Stimulated activated CD4-positive, alpha-beta T cell treated with anti-CD3 and anti-CD28 coated beads, Interleukin-2, amount 100 ng/mL, for 24 hours (primary cell): ENCODE measurements around the gene SMARCD1.

ENCODE experiments used
- DNase-seq, 2 donors: peaks; one replicate each; pipeline ENCODE4 v3.0.0-alpha.2; 2020

The SMARCD1 gene

GRCh38 chr12:50057000-50057841 is 27.9 kb upstream of the SMARCD1 start, which contains the start of gene ASIC1:
ASIC1 (plus strand) TSS chr12:50057596; CDS start chr12:50058767, 1,171 bp downstream.
- DNase-seq = peak; percentile 57 to 69

- DNase-seq = peak in 1 of 2 donors; percentile 27
Observed at GRCh38 chr12:50057896-50058670, 27.1 kb upstream of the SMARCD1 start.

- no peak for DNase-seq
Observed at GRCh38 chr12:50058743-50059312, 26.3 kb upstream of the SMARCD1 start.

GRCh38 chr12:50059440-50060119 is 25.6 kb upstream of the SMARCD1 start:
- DNase-seq = peak; percentile 47 to 64

- no peak for DNase-seq
Observed at GRCh38 chr12:50060120-50060468, 25.0 kb upstream of the SMARCD1 start.

GRCh38 chr12:50061171-50061570 is 24.0 kb upstream of the SMARCD1 start:
- DNase-seq = no peak

- no peak for DNase-seq
Observed at GRCh38 chr12:50061946-50062686, 23.0 kb upstream of the SMARCD1 start.

- DNase-seq = no peak
Observed at GRCh38 chr12:50062728-50063460, 22.2 kb upstream of the SMARCD1 start.

- no peak for DNase-seq
Observed at GRCh38 chr12:50065726-50066310, 19.3 kb upstream of the SMARCD1 start.

- DNase-seq = no peak
Observed at GRCh38 chr12:50066402-50066801, 18.7 kb upstream of the SMARCD1 start.

- DNase-seq = no peak
Observed at GRCh38 chr12:50069069-50069468, 16.1 kb upstream of the SMARCD1 start.

- DNase-seq = no peak
Observed at GRCh38 chr12:50069539-50069938, 15.6 kb upstream of the SMARCD1 start.

GRCh38 chr12:50070314-50071060 is 14.7 kb upstream of the SMARCD1 start:
- DNase-seq = peak; percentile 73 to 74

- no peak for DNase-seq
Observed at GRCh38 chr12:50072198-50072907, 12.8 kb upstream of the SMARCD1 start.

GRCh38 chr12:50073206-50073605 is 11.9 kb upstream of the SMARCD1 start:
- no peak for DNase-seq

GRCh38 chr12:50073712-50074111 is 11.4 kb upstream of the SMARCD1 start:
- no peak for DNase-seq

- DNase-seq = peak; percentile 87 to 88
Observed at GRCh38 chr12:50074936-50075807, 10.0 kb upstream of the SMARCD1 start.

GRCh38 chr12:50075808-50076170 is 9.4 kb upstream of the SMARCD1 start:
- no peak for DNase-seq

- DNase-seq = no peak
Observed at GRCh38 chr12:50077099-50077498, 8.0 kb upstream of the SMARCD1 start.
